ACC112 (cell line): ENCODE measurements around the gene MYO18A.

Experiments used
- H2AFZ ChIP-seq: fragments of 200-600 bp; sonication (generic); one replicate; pipeline ENCODE4 v1.6.0; 2017; ENCODE audit warnings: antibody characterized with exemption, low read length; ENCODE audit not compliant: unreplicated experiment
- H3K27ac ChIP-seq: fragments of 200-600 bp; sonication (generic); 2 replicates; pipeline ENCODE4 v1.5.1; 2014; ENCODE audit warnings: low read depth, mild to moderate bottlenecking, antibody characterized with exemption, low read length, moderate library complexity
- H3K27me3 ChIP-seq: fragments of 200-600 bp; sonication (generic); 2 replicates; pipeline ENCODE4 v1.6.1; 2014; ENCODE audit warnings: mild to moderate bottlenecking, antibody characterized with exemption, low read length, moderate library complexity, mixed read lengths; ENCODE audit not compliant: insufficient read depth
- H3K36me3 ChIP-seq: fragments of 200-600 bp; sonication (generic); 2 replicates; pipeline ENCODE4 v1.6.1; 2016; ENCODE audit warnings: mild to moderate bottlenecking, antibody characterized with exemption, low read length, moderate library complexity, mixed read lengths; ENCODE audit not compliant: insufficient read depth
- H3K4me1 ChIP-seq: fragments of 200-600 bp; sonication (generic); one replicate; pipeline ENCODE4 v1.6.1; 2016; ENCODE audit warnings: low read length, mixed read lengths; ENCODE audit not compliant: insufficient read depth, unreplicated experiment, control insufficient read depth
- H3K4me3 ChIP-seq: fragments of 200-600 bp; sonication (generic); 2 replicates; pipeline ENCODE4 v1.5.1; 2014; ENCODE audit warnings: mild to moderate bottlenecking, low read depth, low read length
- H3K79me2 ChIP-seq: fragments of 200-600 bp; sonication (generic); one replicate; pipeline ENCODE4 v1.6.0; 2016; ENCODE audit warnings: low read length; ENCODE audit not compliant: control insufficient read depth, unreplicated experiment, insufficient read depth

MYO18A gene

DNA sequence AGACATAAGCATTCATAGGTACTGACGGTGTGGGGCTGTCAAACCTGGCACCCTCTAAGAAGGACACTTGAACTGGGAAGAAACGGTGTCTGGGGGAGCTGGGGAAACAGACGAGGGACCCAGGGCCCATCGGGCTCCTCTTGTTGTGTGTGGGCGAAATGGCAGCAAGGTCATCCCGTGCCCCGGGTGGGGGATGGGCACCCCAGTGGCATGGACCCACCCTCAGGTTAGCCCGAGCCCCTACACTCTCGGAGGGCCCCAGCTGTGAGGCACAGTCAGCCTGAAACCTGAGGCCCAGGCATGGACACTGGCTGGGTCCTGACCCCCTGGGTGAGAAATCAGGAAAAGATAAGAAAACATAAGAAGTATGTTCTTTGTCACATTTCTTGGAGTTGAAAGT lies 57.1 kb downstream of the MYO18A start:
- H3K4me1 ChIP-seq, result peaks cover 11% of the 10 kb centered on the region
- no peaks in the 10 kb centered on the region for H3K36me3 ChIP-seq
- H3K79me2 ChIP-seq, result no peaks in the 10 kb centered on the region
- H3K4me3 ChIP-seq, result no peak overlapping the region
- H2AFZ ChIP-seq, result no peak overlapping the region
- no peaks in the 10 kb centered on the region for H3K27me3 ChIP-seq
- no peak overlapping the region for H3K27ac ChIP-seq

- no peaks in the 10 kb centered on the region for H3K27me3 ChIP-seq
- no peaks in the 10 kb centered on the region for H3K36me3 ChIP-seq
- peaks cover 11% of the 10 kb centered on the region for H3K4me1 ChIP-seq
- no peak overlapping the region for H2AFZ ChIP-seq
- no peak overlapping the region for H3K27ac ChIP-seq
- H3K4me3 ChIP-seq, result no peak overlapping the region
- no peaks in the 10 kb centered on the region for H3K79me2 ChIP-seq
These were observed 58.8 kb downstream of the MYO18A start for GRCh38 chr17:29121442-29121841.

DNA sequence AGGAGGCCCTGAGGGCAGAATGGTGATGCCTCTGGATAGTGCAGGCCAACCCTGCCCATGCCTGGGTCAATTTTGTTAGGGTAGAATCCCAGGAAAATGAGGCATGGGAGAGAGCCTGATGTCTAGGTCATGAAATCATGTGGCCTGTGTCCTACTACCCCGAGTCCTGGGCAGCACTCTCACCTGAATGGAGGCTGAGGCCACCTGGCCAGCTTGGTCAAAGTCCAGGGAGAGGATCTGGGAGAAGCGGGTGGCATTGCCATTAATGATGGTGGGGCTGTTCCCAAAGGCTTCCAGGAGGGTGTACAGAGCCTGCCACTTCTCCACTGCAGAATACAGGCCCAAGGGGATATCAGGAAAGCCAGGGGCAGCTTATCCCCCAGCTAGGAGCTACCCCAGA lies 59.8 kb downstream of the MYO18A start:
- H3K4me3 ChIP-seq, result no peak overlapping the region
- H3K27ac ChIP-seq, result no peak overlapping the region
- no peaks in the 10 kb centered on the region for H3K79me2 ChIP-seq
- no peaks in the 10 kb centered on the region for H3K27me3 ChIP-seq
- no peaks in the 10 kb centered on the region for H3K36me3 ChIP-seq
- H3K4me1 ChIP-seq, result peaks cover 15% of the 10 kb centered on the region
- H2AFZ ChIP-seq, result no peak overlapping the region

DNA sequence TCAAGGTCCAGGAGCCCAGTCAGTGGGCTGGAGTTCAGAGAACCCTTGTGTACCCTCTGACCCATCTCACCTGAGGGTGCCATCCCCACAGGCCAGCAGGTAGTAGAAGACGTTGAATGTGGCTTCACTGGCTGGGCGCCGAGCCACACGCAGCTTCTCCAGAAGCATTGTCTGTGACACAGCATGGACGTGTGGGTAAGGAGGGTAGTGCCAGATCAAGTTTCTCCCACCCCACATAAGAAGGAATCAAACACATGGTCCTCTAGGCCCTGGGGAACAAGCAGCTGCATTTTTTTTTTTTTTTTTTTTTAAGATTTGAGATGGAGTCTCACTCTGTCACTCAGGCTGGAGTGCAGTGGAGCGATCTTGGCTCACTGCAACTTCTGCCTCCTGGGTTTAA lies 60.9 kb downstream of the MYO18A start:
- Histone ChIP-seq H3K27ac (no peak overlapping the region), H2AFZ (no peak overlapping the region), H3K27me3 (no peaks in the 10 kb centered on the region), H3K4me3 (no peak overlapping the region), H3K79me2 (no peaks in the 10 kb centered on the region), H3K36me3 (no peaks in the 10 kb centered on the region), H3K4me1 (peaks cover 5% of the 10 kb centered on the region)

DNA sequence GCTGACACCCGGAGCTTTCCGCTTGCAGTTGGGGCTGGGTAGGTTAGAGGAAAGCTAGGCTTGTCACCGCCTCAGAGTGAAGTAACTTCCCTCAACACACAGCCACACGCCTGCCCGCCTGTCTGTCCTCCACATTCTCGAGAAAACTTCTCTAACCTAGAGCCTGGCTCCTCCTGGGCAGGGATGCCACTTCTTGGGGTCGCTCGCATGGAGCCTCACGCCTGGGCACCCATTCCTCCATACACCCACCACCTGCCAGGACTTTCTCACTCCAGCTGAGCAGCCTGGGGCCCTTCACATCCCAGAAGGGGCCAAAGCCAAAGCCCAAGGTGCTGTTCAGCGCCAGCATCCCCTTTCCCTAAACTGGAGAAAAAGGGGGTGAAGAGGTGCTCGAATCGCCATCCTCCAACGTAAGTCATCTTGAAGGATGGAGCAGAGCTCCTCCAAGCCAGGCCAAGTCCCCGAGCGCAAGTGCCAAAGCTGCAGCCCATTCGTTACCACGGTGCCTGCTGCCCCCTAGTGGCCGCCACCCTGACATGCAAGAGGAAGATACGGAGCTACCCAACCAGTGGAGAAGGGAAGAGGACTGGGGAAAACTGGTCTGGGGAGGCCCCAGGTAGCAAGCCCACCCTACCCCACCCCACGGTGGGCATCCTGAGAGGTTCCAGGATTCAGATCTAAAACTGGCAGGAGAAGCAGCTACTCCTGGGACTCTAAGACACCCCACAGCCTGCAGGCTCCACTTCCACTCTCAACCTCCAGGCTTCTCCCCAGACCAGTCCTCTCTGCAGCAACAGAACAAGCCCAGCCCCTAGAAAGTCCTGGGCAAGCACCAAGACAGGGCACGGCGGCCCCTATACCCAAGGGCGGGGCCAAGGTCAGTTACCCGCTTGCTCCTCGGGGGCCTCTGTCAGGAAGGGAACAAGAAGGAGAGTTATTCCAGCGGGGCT lies 63.1 kb downstream of the MYO18A start:
- H3K36me3 ChIP-seq, result no peaks in the 10 kb centered on the region

GRCh38 chr17:29115961-29116803 lies 64.0 kb downstream of the MYO18A start:
- no peaks in the 10 kb centered on the region for H3K79me2 ChIP-seq
- H3K4me3 ChIP-seq, result no peak overlapping the region
- no peak overlapping the region for H2AFZ ChIP-seq
- H3K27me3 ChIP-seq, result no peaks in the 10 kb centered on the region
- H3K4me1 ChIP-seq, result peaks cover 24% of the 10 kb centered on the region
- H3K27ac ChIP-seq, result no peak overlapping the region
- H3K36me3 ChIP-seq, result no peaks in the 10 kb centered on the region

More for the DNA sequence above, 63.1 kb downstream of the MYO18A start:
- H3K27ac ChIP-seq, result no peak overlapping the region
- H2AFZ ChIP-seq, result no peak overlapping the region
- no peaks in the 10 kb centered on the region for H3K27me3 ChIP-seq
- no peak overlapping the region for H3K4me3 ChIP-seq
- peaks cover 22% of the 10 kb centered on the region for H3K4me1 ChIP-seq
- H3K79me2 ChIP-seq, result no peaks in the 10 kb centered on the region

DNA sequence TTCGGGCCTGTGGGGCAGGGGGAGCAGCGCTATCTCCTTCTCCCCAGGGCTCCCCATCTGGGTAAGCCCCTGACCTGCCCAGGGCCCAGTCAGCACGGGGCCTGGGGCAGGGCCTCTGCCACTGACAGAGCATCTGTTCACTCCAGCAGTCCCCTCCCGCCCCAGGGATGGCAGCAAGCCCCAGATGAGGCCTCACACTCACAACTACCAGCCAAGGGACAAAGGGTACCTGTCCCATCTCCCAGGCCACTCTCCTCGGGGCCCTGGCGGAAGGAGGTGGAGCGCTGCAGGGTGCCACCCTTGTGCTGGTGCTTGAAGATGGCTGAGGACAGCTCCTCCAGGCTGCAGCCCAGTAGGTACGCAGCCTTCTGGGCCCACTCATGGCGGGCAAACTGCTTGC lies 64.8 kb downstream of the MYO18A start:
- Histone ChIP-seq H3K79me2 (no peaks in the 10 kb centered on the region), H3K27me3 (no peaks in the 10 kb centered on the region), H3K27ac (no peak overlapping the region), H2AFZ (no peak overlapping the region), H3K4me3 (no peak overlapping the region), H3K36me3 (no peaks in the 10 kb centered on the region), H3K4me1 (peaks cover 24% of the 10 kb centered on the region)

- Histone ChIP-seq H3K4me1 (peaks cover 24% of the 10 kb centered on the region), H3K36me3 (no peaks in the 10 kb centered on the region; the same call in 1 of the 2 replicates), H3K27me3 (no peaks in the 10 kb centered on the region), H3K4me3 (no peak overlapping the region), H3K79me2 (no peaks in the 10 kb centered on the region), H2AFZ (no peak overlapping the region), H3K27ac (no peak overlapping the region)
These were observed 66.1 kb downstream of the MYO18A start for GRCh38 chr17:29114141-29114540.

GRCh38 chr17:29113334-29113733 lies 66.9 kb downstream of the MYO18A start:
- no peaks in the 10 kb centered on the region for H3K27me3 ChIP-seq
- no peaks in the 10 kb centered on the region for H3K79me2 ChIP-seq
- H3K4me3 ChIP-seq, result no peak overlapping the region
- peaks cover 25% of the 10 kb centered on the region for H3K4me1 ChIP-seq
- no peak overlapping the region for H2AFZ ChIP-seq
- H3K27ac ChIP-seq, result peak overlapping the region; percentile 27; the same call in 1 of the 2 replicates
- no peaks in the 10 kb centered on the region; the same call in 1 of the 2 replicates for H3K36me3 ChIP-seq

DNA sequence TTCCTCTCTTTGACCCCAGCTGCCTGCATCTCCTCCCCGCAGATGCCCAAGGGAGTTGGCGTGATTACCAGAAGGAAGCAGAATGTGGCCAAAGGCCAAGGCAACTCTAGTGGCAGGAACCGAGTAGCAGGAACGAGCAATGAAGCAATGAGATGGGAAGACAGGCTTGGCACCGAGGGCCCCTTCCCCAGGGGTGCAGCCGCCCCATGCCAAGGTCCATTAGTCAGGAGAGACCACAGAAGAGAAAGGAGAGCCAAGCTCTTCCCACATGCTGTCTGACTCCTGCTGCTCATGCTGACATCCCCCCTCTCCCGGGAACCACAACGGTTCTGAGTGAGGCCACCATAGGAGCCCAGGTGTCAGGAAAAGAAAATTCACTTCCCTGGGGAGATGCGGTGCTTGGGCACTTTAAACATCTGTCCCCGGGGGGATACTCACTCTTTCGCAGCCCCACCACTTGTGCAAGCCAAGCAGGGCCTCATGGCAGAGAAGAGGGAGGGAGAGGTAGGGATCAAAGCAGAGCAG lies 67.4 kb downstream of the MYO18A start:
- H3K27me3 ChIP-seq, result no peaks in the 10 kb centered on the region
- H3K79me2 ChIP-seq, result no peaks in the 10 kb centered on the region
- H3K4me1 ChIP-seq, result peaks cover 30% of the 10 kb centered on the region
- H3K27ac ChIP-seq, result peak overlapping the region; percentile 27; the same call in 1 of the 2 replicates
- H2AFZ ChIP-seq, result no peak overlapping the region
- H3K36me3 ChIP-seq, result no peaks in the 10 kb centered on the region; the same call in 1 of the 2 replicates
- H3K4me3 ChIP-seq, result no peak overlapping the region
